GM12878 (cell line): Measurements from ENCODE around the gene RGS6. TPM values are rescaled to one million over a fixed set of nuclear protein-coding genes. Genes with fewer than 3 reads are reported as not detected.

ENCODE experiments used
- ATAC-seq: fragments of 200-7000 bp; cut with Tn5 transposase; 3 replicates; pipeline ENCODE4 v1.9.1; 2020; ENCODE audit warnings: mild to moderate bottlenecking, moderate library complexity
- BruUV-seq: library from RNA; stranded (reverse); fragments of 400-500 nt; replicated peaks from 2 replicates; lab custom pipeline; 2021; lab: Mats Ljungman, UMichigan
- CTCF ChIA-PET: fragments of 300-600 bp; sonication (Branson Sonifier 250); formaldehyde crosslinking; extraction: SDS; loops from one replicate; lab custom pipeline; 2021; ENCODE audit warnings: inconsistent platforms; lab: Yijun Ruan, JAX
- POLR2A ChIA-PET: fragments of 350-600 bp; formaldehyde crosslinking; extraction: SDS; loops from one replicate; lab custom pipeline; 2021; ENCODE audit warnings: inconsistent platforms; lab: Charles Lee
- RAD21 ChIA-PET: fragments of 300-600 bp; sonication (Branson Sonifier 250); formaldehyde crosslinking; loops from one replicate; lab custom pipeline; 2023; ENCODE audit warnings: antibody characterized with exemption; ENCODE audit not compliant: unreplicated experiment; lab: Charles Lee
- SMC1A ChIA-PET: fragments of 300-600 bp; sonication (Branson Sonifier 250); formaldehyde crosslinking; loops from one replicate; lab custom pipeline; 2023; ENCODE audit not compliant: unreplicated experiment, uncharacterized antibody; lab: Charles Lee
- DNase-seq: peaks from one replicate; pipeline ENCODE4 v3.0.0-alpha.2; 2011; ENCODE audit warnings: low read depth, low spot score
- FAIRE-seq: peaks from 3 replicates; lab custom pipeline; 2011; peaks lifted over from hg19 to GRCh38; lab: Jason Lieb, UNC
- H2AFZ ChIP-seq: 2 replicates; pipeline ENCODE4 v1.6.0; 2011; ENCODE audit warnings: low read depth, low read length, control low read depth; ENCODE audit not compliant: control insufficient read depth
- H3K27ac ChIP-seq: 2 replicates; pipeline ENCODE4 v1.5.1; 2011; ENCODE audit warnings: control low read depth; ENCODE audit not compliant: control insufficient read depth, insufficient read depth
- H3K27me3 ChIP-seq, 2 experiments: replicated peaks in 1 of 2; 2 replicates each; pipeline versions ENCODE4 v1.6.0 to v1.6.1; 2011; ENCODE audit warnings: low read length in 1 of 2; ENCODE audit not compliant: control insufficient read depth in 2 of 2, insufficient read depth in 2 of 2
- H3K36me3 ChIP-seq, 2 experiments: 2 replicates each; pipeline ENCODE4 v1.5.1; 2011; ENCODE audit warnings: low read length in 1 of 2; ENCODE audit not compliant: control insufficient read depth in 2 of 2, insufficient read depth in 2 of 2
- H3K4me1 ChIP-seq: 2 replicates; pipeline ENCODE4 v1.6.1; 2011; ENCODE audit warnings: mild to moderate bottlenecking, low read length, moderate library complexity, mixed read lengths; ENCODE audit not compliant: control insufficient read depth, insufficient read depth
- H3K4me2 ChIP-seq: 2 replicates; pipeline ENCODE4 v1.6.0; 2011; ENCODE audit warnings: control low read depth; ENCODE audit not compliant: control insufficient read depth, insufficient read depth
- H3K4me3 ChIP-seq: fragments of 200-600 bp; sonication (generic); 2 replicates; pipeline ENCODE4 v1.5.1; 2016
- H3K79me2 ChIP-seq: 2 replicates; pipeline ENCODE4 v1.6.0; 2011; ENCODE audit warnings: low read length; ENCODE audit not compliant: control insufficient read depth, insufficient read depth
- H3K9ac ChIP-seq: 2 replicates; pipeline ENCODE4 v1.8.0; 2011; ENCODE audit warnings: low read length, control low read depth, mixed read lengths; ENCODE audit not compliant: control insufficient read depth, insufficient read depth
- H3K9me3 ChIP-seq: replicated peaks from 3 replicates; pipeline ENCODE4 v1.5.1; 2011; ENCODE audit warnings: mild to moderate bottlenecking, low read length; ENCODE audit not compliant: control insufficient read depth, insufficient read depth
- H4K20me1 ChIP-seq: 2 replicates; pipeline ENCODE4 v1.6.0; 2011; ENCODE audit not compliant: control insufficient read depth, insufficient read depth
- CBFB ChIP-seq: IDR thresholded peaks from 2 replicates; pipeline ENCODE4 v1.6.1; 2016; ENCODE audit warnings: antibody characterized with exemption, low read depth
- GATAD2B ChIP-seq: fragments of 450-650 bp; conservative IDR thresholded peaks from 2 replicates; pipeline ENCODE4 v1.6.1; 2017; ENCODE audit warnings: low read depth, mild to moderate bottlenecking, moderate library complexity
- KLF5 ChIP-seq: fragments of 450-650 bp; IDR thresholded peaks from 2 replicates; pipeline ENCODE4 v1.6.1; 2014; ENCODE audit warnings: mild to moderate bottlenecking; ENCODE audit not compliant: partially characterized antibody
- NFIC ChIP-seq: IDR thresholded peaks from 2 replicates; pipeline ENCODE4 v1.6.1; 2012; ENCODE audit warnings: low read depth, mild to moderate bottlenecking, inconsistent platforms, low read length, moderate library complexity
- RUNX3 ChIP-seq: IDR thresholded peaks from 2 replicates; pipeline ENCODE4 v1.6.1; 2012; ENCODE audit warnings: low read length, inconsistent platforms
- WGBS: methylation state at CpG from one replicate; pipeline ENCODE4 v1.1.6; 2016; ENCODE audit warnings: low lambda C conversion rate; ENCODE audit not compliant: insufficient replicate concordance, insufficient coverage; ENCODE audit errors: missing lambda C conversion rate; 5-methylcytosine and 5-hydroxymethylcytosine counted together
- in situ Hi-C: fragments of 300-500 bp; cut with MboI; formaldehyde crosslinking; loops from 9 replicates; pipeline ENCODE4 v1.14.3; 2018; ENCODE audit warnings: mixed read lengths
- intact Hi-C: fragments of 100-400 bp; cut with micrococcal nuclease; formaldehyde crosslinking; loops from one replicate; pipeline ENCODE4 v1.14.2; 2022; ENCODE audit not compliant: unreplicated experiment
- polyA plus RNA-seq, 11 experiments: library from polyadenylated mRNA; depleted of rRNA in 4 of 11; unstranded in 6 of 11; stranded (reverse) in 5 of 11; fragments of >200 nt; fragmentation: Nextera tagmentation in 4 of 11; fragmentation: Illumina TruSeq in 1 of 11; extraction: Ambion mirVana in 4 of 11; extraction: Trizol in 1 of 11; gene quantifications; 1 replicate in 1 of 11; 2 replicates in 10 of 11; pipeline versions ENCODE4 v1.2.1 to v1.2.3, GENCODE V29; 2011 to 2016; ENCODE audit warnings: inconsistent platforms in 2 of 11, missing spikeins in 2 of 11, low read depth in 1 of 11
- total RNA-seq, 4 experiments: library from RNA; depleted of rRNA in 3 of 4; stranded (reverse); fragments of >200 nt in 3 of 4; fragmentation: Illumina TruSeq in 1 of 4; extraction: Trizol in 1 of 4; gene quantifications; 2 replicates each; pipeline versions ENCODE4 v1.2.1 to v1.2.3, GENCODE V29; 2013 to 2021
- TF ChIP-seq, protein P1 (sequence below): fragments of 150-350 bp; IDR thresholded peaks from 2 replicates; pipeline ENCODE4 v1.6.1; 2014; ENCODE audit warnings: mild to moderate bottlenecking, low read depth, low read length
- TF ChIP-seq, protein P2 (sequence below): fragments of 450-650 bp; conservative IDR thresholded peaks from 2 replicates; pipeline ENCODE4 v1.6.1; 2017; ENCODE audit warnings: mild to moderate bottlenecking, moderate library complexity

RGS6 gene
- total and polyA plus RNA-seq, 10 of the 15 experiments (the other 5 are each of a cell fraction or from before 2014, with no cell fraction given): 3.9 to 18.1 (median 12.4) TPM

DNA sequence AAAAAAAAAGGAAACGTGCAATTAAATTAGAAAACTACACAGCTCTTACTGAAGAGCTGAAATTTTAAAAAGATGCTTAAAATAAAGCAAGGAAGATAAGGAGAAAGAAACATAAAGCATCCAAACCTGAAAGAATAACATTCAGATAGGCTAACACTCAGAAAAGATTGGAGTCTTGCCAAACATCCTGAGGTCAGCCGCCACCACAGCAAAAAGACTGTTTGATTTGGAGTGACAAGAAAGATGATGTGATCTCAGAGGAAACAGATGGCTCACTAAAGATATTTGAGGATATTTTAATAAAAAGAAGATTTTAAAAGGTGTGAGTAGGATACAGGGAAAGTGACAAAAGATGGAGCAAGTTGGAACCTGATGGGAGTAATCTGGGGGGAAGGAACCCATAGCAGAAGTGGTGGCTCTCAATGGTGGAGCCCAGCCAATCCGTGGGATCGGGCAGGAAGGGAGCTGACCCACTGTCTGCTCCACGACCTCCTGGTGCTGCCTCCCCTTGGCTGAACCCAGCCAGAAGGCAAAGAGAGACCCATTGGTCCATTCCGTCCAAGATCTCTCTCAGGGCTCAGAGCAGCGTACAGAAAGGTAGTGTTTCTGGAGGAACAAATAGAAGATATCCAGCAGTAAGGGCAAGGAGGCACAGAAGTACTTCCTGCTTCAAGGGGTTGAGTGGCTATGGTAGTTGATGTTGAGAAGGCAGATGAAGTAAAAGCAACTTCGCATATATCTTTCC lies 469.6 kb downstream of the RGS6 start:
- SMC1A ChIA-PET: no interaction called here
- POLR2A ChIA-PET: interaction anchor here (0.7 kb wide), 1 partner anchor 1066 kb away, joined by 5 read pairs; no protein-coding TSS in a partner anchor
- CTCF ChIA-PET: interaction anchor here (0.7 kb wide), 1 partner anchor 45 kb away, joined by 3 read pairs; no protein-coding TSS in a partner anchor

More for the DNA sequence above, 469.6 kb downstream of the RGS6 start:
- H3K4me2 ChIP-seq: no peak overlapping the region
- BruUV-seq: no TSS peak
- no peaks in the 10 kb centered on the region for H3K4me1 ChIP-seq
- TF ChIP-seq RUNX3: peak; percentile 77
- TF ChIP-seq, protein P1, sequence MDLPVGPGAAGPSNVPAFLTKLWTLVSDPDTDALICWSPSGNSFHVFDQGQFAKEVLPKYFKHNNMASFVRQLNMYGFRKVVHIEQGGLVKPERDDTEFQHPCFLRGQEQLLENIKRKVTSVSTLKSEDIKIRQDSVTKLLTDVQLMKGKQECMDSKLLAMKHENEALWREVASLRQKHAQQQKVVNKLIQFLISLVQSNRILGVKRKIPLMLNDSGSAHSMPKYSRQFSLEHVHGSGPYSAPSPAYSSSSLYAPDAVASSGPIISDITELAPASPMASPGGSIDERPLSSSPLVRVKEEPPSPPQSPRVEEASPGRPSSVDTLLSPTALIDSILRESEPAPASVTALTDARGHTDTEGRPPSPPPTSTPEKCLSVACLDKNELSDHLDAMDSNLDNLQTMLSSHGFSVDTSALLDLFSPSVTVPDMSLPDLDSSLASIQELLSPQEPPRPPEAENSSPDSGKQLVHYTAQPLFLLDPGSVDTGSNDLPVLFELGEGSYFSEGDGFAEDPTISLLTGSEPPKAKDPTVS: no peak
- TF ChIP-seq KLF5: no peak
- TF ChIP-seq, protein P2, sequence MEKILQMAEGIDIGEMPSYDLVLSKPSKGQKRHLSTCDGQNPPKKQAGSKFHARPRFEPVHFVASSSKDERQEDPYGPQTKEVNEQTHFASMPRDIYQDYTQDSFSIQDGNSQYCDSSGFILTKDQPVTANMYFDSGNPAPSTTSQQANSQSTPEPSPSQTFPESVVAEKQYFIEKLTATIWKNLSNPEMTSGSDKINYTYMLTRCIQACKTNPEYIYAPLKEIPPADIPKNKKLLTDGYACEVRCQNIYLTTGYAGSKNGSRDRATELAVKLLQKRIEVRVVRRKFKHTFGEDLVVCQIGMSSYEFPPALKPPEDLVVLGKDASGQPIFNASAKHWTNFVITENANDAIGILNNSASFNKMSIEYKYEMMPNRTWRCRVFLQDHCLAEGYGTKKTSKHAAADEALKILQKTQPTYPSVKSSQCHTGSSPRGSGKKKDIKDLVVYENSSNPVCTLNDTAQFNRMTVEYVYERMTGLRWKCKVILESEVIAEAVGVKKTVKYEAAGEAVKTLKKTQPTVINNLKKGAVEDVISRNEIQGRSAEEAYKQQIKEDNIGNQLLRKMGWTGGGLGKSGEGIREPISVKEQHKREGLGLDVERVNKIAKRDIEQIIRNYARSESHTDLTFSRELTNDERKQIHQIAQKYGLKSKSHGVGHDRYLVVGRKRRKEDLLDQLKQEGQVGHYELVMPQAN: no peak
- TF ChIP-seq CBFB: peak; percentile 47
- peak; percentile 12; the same call in 1 of the 2 replicates for TF ChIP-seq NFIC
- TF ChIP-seq GATAD2B: no peak
- no peak for DNase-seq
- FAIRE-seq: no peak
- H3K9me3 ChIP-seq: no peaks in the 10 kb centered on the region
- no peak overlapping the region for H3K27ac ChIP-seq
- RAD21 ChIA-PET: no interaction called here
- ATAC-seq: no peak
- H3K36me3 ChIP-seq: no peaks in the 10 kb centered on the region
- no peak overlapping the region for H2AFZ ChIP-seq
- no peak overlapping the region for H3K9ac ChIP-seq
- H3K79me2 ChIP-seq: no peaks in the 10 kb centered on the region
- H3K27me3 ChIP-seq: no peaks in the 10 kb centered on the region
- intact Hi-C loops: no loop called here
- in situ Hi-C loops: no loop called here
- H3K4me3 ChIP-seq: no peak overlapping the region
- WGBS: 8% methylated on average over 8 of the region's 8 CpGs
- no peaks in the 10 kb centered on the region for H4K20me1 ChIP-seq
